NCI-H2227 (cell line): Measurements from ENCODE around the gene MRPS15.
"Not testable (repeated sequence)": the region's sequence is repeated elsewhere in the genome, so short reads cannot be mapped to it uniquely, and the experiment has no call there.

Source experiments
- DNase-seq: peaks from one replicate; lab custom pipeline; 2025; ENCODE audit not compliant: unreplicated experiment; lab: John Stamatoyannopoulos, UW

The MRPS15 gene

GRCh38 chr1:36484099-36484498 is 19.9 kb upstream of the MRPS15 start:
- DNase-seq, result no peak

GRCh38 chr1:36482724-36483388 is 18.7 kb upstream of the MRPS15 start, which contains the start of gene CSF3R:
CSF3R (minus strand) TSS chr1:36482913; CDS start chr1:36479496, 3,417 bp downstream.
- no peak for DNase-seq

GRCh38 chr1:36481771-36482723 is 17.9 kb upstream of the MRPS15 start:
- no peak for DNase-seq

GRCh38 chr1:36481091-36481490 is 16.9 kb upstream of the MRPS15 start:
- no peak for DNase-seq

GRCh38 chr1:36480161-36480560 is 16.0 kb upstream of the MRPS15 start:
- no peak for DNase-seq

GRCh38 chr1:36479505-36480051 is 15.4 kb upstream of the MRPS15 start:
- DNase-seq, result no peak

GRCh38 chr1:36477615-36478014 is 13.4 kb upstream of the MRPS15 start:
- DNase-seq, result not testable (repeated sequence)

- DNase-seq, result no peak
Measured at GRCh38 chr1:36476945-36477344, 12.8 kb upstream of the MRPS15 start.

GRCh38 chr1:36475910-36476604 is 11.9 kb upstream of the MRPS15 start:
- no peak for DNase-seq

GRCh38 chr1:36475341-36475740 is 11.2 kb upstream of the MRPS15 start:
- no peak for DNase-seq

- no peak for DNase-seq
Measured at GRCh38 chr1:36472656-36473055, 8.5 kb upstream of the MRPS15 start.

GRCh38 chr1:36471830-36472641 is 7.9 kb upstream of the MRPS15 start:
- no peak for DNase-seq

GRCh38 chr1:36469163-36469562 is 5.0 kb upstream of the MRPS15 start:
- no peak for DNase-seq

GRCh38 chr1:36467700-36468455 is 3.7 kb upstream of the MRPS15 start:
- DNase-seq, result no peak

- no peak for DNase-seq
Measured at GRCh38 chr1:36467027-36467410, 2.8 kb upstream of the MRPS15 start.

- no peak for DNase-seq
Measured at GRCh38 chr1:36466370-36467026, 2.3 kb upstream of the MRPS15 start.

GRCh38 chr1:36465731-36466369 is 1.7 kb upstream of the MRPS15 start:
- no peak for DNase-seq

- peak; percentile 71 for DNase-seq
Measured at GRCh38 chr1:36464605-36465393, 615 bp upstream of the MRPS15 start.
